GM18858 (cell line): Measurements from ENCODE around the gene THBS4.

Experiments
- ATAC-seq: cut with Tn5 transposase; IDR thresholded peaks from one replicate; pipeline ENCODE4 v1.9.1; 2021; ENCODE audit not compliant: unreplicated experiment

The THBS4 gene

DNA sequence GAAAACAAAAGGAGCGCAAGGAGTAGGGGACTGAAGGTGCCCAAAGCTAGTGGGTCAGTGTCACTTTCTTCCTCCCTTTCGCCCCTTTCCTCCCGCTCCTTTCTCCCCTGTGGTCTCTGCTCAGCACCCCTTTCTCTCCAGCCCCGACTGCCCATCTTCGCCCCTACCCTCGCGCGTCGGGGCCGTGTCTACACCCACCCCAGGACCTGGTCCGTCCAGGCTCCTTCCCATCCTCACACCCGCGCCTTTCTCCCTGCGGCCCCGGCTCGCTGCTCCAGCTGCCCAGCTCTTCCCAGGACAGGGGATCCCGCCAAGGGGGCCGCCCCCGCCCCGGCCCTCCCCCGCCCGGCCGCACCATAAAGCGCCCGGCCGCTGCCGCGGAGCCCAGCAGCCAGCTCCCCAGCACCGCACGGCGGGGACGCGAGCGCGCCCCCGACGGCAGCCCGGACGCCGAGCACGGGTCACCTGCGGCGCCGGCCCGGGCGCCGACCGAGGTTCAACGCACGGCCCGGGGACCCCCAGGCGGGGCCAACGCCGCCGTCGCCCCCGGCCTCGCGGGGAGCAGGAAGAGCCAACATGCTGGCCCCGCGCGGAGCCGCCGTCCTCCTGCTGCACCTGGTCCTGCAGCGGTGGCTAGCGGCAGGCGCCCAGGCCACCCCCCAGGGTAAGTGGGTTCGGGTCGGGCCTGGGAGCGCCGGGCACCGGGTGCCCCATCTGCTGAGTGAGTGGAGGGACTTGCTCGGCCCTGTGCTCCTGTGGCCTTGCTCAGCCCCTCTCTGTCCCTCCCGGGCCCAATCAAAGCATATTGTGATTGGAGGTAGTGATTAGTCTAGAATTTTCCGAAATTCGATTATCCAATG is at the start of gene THBS4:
Gene THBS4, plus strand, starts transcription at position 387 of the 860 bp plus-strand sequence. Its CDS starts 190 bp downstream, at position 577.
- ATAC-seq = no peak

DNA sequence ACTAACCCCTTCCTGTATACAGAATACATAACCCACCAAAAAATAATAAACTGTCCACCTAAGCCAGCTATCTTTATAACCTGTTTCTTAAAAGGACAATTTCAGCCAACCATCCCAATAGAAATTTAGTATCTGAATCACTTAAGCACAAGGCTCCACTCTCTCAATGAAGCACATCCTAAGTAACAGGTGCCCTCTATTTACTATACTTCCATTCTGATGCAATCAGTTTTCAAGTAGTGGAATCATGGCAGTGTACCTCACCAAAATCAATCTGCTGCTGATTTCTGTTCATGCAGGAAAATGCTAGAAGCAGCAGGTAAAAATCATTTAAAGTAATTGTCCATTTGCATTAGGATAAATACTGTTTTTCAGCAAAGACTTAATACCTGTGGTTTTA is 48.9 kb upstream of the THBS4 start:
- ATAC-seq = no peak

DNA sequence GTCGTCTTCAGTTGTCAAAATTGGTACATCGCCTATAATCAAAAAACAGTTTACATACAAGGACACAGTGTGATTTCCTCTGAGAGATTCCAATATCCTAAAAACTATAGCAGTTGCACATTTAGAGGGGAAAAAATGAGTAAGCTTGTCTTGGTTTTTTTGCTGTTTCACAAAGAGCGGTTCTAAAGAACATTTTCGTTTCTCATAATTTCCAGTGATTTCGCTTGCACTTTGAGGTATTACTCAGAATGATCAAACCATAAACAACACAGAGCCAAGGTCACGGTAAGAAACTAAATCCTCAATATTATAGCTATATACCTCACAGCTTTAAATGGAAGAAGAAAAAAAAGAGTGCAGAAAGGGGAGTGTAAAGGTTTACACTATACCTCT is 44.9 kb upstream of the THBS4 start:
- ATAC-seq = peak; percentile 57

DNA sequence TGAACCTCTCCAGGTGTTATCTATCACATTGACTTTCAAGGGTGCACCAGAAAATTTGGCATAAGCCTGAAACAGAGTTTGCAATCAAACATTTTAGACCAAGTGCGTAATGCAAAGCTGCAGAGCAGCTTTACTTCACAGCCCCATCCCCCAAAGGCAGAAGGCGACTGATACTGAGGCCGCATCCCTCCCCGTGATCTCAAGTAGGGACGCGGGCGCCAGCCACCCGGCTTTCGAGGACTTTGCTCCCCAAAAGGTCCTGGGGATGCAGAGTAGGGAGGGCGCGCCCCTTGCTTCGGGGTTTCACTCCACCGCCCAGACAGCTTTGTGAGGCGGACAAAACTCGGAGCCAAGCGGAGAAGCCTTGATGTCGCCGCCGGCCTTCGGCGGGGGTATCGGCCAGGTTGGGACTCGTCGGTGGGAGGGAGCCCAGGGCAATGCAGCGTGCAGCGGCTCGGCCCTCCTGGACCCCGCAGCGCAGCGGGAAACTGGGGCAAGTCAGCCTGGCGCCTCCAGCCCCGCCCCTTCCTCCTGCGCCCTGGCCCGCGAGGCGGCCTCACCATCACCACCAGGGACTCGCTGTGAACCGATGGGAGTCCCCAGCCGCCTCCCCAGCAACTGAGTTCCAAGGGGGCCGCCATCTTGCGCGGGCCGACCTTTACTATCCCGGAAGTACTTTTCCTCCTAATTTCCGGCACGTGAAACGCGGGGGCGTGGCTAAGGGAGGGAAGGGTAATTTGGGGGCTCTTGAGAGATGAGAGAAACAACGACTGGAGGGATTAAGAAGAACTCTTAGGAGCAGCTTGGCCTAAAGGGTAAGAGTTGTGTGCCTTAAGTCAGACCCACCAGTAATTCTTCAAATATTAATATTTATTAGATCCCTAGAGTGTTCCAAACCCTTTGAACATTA is 44.3 kb upstream of the THBS4 start, which contains the start of gene MTX3:
Gene MTX3, minus strand, starts transcription at position 665 of the 910 bp plus-strand sequence. Its CDS starts 24 bp downstream, at position 641.
- peak; percentile 73 for ATAC-seq

DNA sequence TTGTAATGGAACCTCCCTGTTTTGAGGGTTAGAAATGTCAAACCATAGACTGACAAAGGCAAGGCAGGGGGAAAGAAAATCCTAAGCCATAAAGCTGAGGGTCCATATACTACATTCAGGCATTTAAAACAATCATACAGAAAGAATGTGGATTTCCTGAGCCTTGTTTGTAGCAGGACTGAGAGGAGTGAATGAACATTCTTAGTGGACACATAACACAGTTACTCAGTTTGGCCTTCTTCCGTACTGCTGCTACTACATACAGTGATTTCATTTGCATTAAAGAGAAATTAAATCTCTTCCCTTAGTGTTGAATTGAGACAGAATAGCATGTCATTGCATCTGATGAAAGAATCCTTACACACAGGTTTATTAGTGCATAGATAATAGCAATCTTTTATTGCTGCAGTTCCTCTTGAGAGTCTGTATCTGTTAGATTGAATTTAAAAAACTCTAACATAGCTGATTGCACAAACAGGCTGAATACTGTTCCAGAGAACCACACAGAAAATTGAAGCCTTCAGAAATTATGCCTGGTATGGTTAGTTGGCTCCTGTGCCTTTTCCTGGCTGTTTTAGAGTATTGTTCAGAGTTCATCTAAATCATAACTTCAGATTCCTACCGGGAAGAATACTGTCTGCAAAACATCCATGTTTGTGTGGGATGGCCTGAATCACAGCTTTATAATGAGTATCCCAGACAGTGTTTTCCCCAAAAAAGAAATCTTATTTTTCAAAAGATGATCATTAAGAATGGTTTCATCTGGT is 42.1 kb upstream of the THBS4 start:
- no peak for ATAC-seq

DNA sequence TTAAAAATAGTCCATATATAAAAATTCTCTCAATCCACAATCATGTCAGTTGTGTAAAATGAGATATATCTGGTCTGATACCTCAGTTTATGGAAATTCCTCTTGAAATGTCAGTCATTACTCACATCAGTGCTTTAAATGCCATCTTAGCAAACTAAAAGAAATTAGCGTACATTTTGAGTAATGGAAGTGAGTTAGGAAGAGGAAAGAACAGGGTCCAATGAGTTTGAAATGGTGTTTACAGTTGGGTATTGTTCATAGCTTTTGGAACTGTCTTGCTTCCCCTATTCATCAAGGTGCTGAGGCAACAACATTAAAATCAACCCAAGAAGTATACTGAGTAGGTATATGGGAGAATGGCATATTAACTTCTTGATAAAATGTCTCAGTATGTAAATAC is 35.4 kb upstream of the THBS4 start:
- ATAC-seq = no peak

DNA sequence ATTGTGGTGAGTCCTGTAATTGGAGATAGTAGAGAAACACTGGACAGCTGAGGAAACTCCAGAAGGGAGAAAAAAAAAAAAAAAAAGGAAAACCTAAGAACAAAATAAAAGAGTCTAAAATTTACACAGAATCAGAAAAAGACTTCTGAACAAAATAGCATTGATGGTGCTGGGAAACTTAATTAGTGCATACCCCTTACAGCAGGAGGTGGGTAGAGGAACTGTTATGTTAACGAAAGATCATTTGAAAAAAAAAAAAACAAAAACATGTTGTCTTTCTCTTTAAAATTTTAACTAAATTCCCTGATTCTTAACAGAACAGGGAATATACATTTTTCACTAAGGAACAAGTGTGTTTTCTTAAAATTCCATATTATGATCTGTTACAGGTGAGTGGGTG is 32.5 kb upstream of the THBS4 start:
- no peak for ATAC-seq

DNA sequence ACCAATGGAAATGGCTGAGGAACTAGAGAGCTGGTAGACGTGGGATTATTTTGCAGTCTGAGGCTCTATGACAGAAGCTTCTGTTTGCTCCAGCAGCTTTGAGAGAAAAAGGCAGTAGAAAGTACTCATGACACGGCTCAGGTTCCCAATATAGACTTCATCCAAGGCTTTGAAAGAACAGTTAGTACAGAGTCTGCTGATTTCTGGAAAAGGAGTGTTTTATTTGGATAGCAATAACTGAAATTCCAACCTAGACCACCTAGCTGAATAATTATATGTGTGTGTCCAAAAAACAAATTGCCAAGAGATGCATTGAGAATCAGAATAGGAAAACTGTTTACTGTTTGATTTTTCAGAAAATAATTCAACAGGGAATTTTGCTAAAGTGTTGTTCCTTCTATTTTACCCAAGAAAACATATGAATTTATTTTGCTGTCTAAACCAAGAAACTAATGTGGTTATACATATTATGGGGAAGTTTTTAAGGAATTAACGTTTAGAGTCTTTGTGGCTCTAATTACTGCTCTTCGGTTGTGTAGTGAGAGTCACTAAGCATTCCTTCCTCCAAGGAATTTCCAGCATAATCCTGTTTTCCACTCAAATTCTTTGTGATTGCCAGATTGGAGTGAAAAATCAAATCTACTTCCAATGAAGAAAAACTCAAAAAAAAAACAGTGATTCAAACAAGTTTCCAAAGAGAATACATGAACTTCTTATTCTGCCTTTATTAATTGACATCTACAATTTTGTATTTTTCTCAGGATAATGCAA is 26.0 kb upstream of the THBS4 start:
- ATAC-seq = no peak

DNA sequence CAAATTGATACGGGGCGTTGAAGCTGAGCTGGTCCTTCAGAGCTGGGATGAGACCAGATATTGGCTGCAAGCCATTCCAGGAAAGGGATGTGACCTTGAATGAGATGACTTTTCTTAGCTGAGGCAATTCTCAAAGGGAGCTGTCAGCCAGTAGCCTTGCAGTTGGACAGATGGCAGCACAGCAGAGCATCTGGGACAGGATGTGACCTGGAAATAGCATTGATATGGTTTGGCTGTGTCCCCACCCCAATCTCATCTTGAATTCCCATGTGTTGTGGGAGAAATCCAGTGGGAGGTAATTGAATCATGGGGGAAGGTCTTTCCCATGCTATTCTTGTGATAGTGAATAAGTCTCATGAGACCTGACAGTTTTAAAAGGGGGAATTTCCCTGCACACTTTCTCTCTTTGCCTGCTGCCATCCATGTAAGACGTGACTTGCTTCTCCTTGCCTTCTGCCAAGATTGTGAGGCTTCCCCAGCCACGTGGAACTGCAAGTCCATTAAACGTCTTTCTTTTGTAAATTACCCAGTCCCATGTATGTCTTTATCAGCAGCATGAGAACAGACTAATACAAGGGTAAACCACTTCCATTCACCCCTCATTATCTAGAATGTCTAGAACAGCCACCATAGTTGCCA is 24.3 kb upstream of the THBS4 start:
- no peak for ATAC-seq

DNA sequence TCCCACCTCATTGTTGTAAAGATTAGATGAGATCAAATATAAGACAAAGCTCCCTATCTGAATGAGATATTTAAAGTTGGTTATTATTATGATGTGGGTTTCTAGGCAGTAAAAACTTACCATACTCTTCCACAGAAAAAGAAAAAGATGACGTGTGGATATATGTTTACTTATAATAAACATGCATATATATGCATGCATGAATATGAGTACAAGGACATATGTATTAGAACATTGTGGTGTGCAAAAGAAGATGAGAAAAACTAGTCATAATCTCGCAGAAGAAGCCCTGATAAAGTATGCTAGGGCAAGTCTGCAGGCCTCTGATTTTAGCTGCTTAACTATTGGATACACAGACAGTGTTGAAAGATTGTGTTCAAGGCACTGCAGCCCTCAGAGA is 10.1 kb upstream of the THBS4 start:
- no peak for ATAC-seq

DNA sequence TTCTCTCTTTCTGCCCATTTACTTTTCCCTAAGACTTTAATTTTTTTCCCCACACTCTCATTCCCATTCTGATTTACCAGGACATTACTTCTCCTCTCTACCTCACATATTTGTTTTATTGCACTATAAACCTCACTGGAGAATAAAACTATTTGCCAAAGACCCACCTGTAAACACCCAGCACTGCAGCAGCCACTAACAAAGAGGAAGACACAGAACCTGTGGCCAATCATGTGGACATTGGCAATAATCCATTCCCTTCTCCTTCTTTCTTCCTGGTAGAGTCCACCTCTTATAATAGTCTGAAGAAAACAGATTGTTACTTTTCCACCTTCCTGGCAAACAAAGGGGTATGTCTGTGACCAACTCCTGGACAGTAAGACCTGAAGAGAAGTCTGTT is 8.3 kb upstream of the THBS4 start:
- no peak for ATAC-seq

DNA sequence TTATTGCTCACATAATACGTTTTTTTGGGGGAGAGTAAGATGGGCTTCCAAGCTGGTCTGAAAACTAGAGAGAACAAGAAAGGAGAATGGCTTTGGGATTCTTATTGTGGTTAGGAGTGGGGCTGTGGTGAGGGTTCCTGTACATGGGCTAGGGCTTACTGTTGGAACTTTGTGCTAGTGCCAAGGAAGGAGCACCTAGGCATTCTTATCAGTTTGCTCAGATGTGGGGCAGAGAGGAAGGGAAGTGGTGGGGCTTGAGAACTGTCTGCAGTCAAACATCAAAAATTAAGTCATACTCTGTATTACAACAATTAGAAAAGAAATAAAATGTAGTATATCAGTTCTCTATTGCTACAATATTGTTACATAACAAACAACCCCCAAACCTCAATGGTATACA is 4.0 kb upstream of the THBS4 start:
- ATAC-seq = no peak

DNA sequence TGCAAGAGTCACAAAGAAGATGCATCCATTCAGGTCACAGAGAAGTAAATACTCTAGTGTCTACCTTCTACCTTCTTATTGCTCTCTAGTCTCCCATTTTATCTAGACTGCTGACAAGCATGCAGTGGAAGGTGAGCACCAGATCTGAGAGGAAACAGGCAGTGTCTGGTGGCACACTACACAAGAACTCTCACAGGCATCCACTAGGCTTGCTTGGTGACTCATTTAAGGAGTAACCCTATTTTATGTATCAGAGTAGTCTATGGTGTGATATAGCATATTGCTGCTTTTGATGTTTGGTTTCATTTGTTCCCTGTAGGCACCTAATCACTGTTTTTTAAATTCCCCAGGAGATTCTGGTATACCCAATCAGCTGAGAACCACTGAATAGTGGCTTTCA is 1.6 kb upstream of the THBS4 start:
- no peak for ATAC-seq

DNA sequence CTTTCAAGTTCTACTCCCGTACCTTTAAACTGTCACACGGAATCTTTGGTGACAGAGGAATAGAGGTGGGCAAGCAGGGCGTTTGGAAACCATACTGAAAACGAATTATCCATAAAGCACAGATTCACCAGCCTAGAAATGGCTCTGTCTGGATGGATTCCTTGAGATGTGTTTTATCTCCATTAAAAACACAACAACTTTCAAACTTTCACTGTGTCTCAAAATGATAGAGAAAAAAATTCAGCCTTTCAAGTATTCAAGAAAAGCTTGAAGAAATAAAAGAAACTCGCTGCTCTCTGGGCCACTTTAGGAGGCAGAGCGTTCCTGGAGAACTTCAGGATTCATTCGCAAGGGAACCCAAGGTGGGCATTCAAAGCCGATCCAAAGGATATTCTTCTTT is 589 bp upstream of the THBS4 start:
- no peak for ATAC-seq

DNA sequence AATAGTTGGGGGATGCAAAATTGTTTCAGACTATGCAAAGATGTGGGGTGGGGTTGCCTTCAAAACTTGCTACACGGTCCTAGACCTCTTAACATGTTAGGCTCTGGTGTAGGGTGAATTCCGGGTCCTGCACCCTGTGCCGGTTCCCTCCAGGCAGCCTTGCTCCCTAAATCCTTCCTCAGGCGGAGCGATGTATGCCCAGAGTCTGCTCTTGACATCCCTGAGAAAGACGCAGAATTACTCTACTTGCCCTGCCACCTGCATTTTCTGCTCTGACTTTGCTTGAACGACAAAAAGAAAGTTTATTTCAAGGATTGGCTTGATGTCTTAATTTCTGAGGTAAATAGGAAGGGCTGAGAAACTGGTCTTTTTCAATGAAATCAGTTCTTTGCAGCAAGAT is 691 bp downstream of the THBS4 start:
- no peak for ATAC-seq

DNA sequence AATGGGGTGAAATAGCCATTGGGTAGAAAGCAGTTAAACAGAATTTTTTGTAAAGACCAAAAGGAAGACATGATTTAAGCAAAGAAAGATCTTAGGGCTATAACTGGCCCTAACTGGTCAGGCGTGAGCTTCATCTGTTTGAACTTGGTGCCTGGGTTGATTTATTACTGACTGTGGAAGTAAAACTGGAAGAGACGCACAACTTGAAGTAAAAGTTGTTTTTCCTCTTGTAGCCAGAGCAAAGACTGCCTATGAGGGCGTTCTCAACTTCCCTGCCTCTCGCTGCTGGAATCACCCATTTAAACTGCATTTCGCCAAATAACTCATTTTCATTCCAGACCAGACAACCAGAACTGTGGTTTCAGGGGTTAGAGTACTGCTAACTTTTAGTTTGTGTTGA is 1.5 kb downstream of the THBS4 start:
- no peak for ATAC-seq

DNA sequence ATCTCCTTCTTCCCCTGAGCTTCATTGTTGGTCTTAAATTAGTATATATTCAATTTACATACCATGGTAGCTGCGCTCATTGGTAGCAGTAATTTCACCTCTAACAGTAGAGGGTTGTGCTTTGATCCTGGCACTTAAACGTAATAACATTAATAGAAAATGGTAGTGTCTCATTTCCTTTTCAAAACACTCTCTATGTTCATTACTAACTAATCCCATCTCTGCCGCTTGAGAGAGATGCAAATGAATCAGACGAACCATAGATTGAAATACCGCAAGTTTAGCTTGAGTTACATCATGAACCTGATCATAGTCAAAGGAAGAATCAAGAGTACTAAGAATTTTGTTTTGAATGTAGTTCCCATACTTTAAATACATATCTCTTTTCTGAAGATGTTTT is 2.2 kb downstream of the THBS4 start:
- no peak for ATAC-seq

DNA sequence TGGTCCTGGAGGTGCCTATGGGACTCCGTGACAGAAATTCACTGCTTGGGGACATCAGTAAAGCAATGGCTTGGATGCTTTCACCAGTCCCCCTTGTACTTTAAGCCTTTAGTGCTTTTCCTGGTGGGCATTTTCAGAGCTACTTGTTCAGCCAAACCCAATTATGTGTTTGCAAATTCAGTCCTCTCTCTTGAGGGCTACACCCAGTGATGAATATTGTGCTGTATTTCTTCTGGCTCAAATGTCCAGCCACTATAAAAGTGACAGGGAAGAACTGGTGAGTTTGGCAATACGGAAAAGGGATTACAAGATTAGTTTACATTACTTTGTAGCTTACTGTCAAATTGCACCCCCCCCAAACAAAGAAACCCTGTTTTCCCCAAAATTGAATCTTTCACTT is 4.5 kb downstream of the THBS4 start:
- no peak for ATAC-seq

DNA sequence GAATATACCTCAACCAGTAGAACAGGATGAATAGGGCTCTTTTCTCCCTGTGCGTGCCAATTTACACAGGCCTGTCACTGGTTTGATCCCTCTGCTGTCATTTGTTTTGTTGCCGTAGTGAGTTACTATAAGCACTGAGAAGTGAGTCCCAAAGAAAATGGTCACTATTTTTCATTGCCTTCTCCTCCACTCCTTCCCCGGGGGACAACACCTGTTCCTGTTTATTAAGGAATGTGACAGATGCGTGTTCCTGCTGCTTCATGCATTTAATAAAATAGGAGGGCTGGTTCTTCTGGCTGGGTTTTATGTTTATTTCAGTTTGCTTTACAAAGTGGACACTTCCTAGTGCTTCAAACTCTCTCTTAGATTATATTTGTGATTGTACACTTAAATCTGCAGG is 6.4 kb downstream of the THBS4 start:
- ATAC-seq = no peak

DNA sequence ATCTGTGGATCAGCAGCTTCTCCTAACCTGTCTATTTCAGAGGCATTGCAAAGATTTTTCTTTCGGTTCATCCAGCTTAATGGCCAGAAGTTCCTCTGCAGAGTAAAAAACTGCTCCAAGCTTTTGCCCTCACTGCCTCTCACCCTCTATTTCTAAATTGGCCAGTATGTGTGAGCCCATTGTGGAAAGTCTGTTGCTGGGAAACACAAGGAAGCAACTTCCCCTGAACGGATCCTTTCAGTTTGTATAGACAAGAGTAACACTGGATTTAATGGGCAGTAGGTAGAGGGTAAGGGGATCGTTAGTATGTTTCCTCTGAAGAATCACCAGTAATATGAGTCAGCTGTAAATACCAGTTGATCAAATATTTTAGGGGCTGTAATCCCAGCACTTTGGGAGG is 7.2 kb downstream of the THBS4 start:
- ATAC-seq = no peak
